GM20431 (cell line): ENCODE data around the gene TMX2.
"Not testable (repeated sequence)": the region's sequence is repeated elsewhere in the genome, so short reads cannot be mapped to it uniquely, and the experiment has no call there.

Source experiments
- in situ Hi-C: fragments of 300-500 bp; cut with MseI, MboI; formaldehyde crosslinking; loops from one replicate; pipeline ENCODE4 v1.15.0; 2020; ENCODE audit warnings: low sequenced_read_pairs; ENCODE audit not compliant: unreplicated experiment

Gene TMX2

GRCh38 chr11:57712256-57713150 lies at the start of gene TMX2:
TMX2 (plus strand) TSS chr11:57712593; CDS start chr11:57712619, 26 bp downstream.
- in situ Hi-C loops = no loop called here

- in situ Hi-C loops = loop anchor here (25.0 kb wide), 1 partner anchor 326 kb away; the partner anchor contains the start of genes P2RX3 and SSRP1
Measured at GRCh38 chr11:57662893-57663292, 49.5 kb upstream of the TMX2 start.

GRCh38 chr11:57663975-57664374 lies 48.4 kb upstream of the TMX2 start:
- in situ Hi-C loops = loop anchor here (25.0 kb wide), 1 partner anchor 327 kb away; the partner anchor contains the start of genes P2RX3 and SSRP1

- in situ Hi-C loops = loop anchor here (25.0 kb wide), 1 partner anchor 330 kb away; the partner anchor contains the start of genes P2RX3 and SSRP1
Measured at GRCh38 chr11:57667117-57667735, 45.2 kb upstream of the TMX2 start.

GRCh38 chr11:57667736-57668433 lies 44.5 kb upstream of the TMX2 start, which contains the start of gene ZDHHC5:
ZDHHC5 (plus strand) TSS chr11:57668114; CDS start chr11:57673091, 4,977 bp downstream.
- in situ Hi-C loops = loop anchor here (25.0 kb wide), 1 partner anchor 331 kb away; the partner anchor contains the start of genes P2RX3 and SSRP1

GRCh38 chr11:57668434-57668782 lies 44.0 kb upstream of the TMX2 start:
- in situ Hi-C loops = loop anchor here (25.0 kb wide), 1 partner anchor 331 kb away; the partner anchor contains the start of genes P2RX3 and SSRP1

GRCh38 chr11:57674251-57674650 lies 38.1 kb upstream of the TMX2 start:
- in situ Hi-C loops = loop anchor here (25.0 kb wide), 1 partner anchor 337 kb away; the partner anchor contains the start of genes P2RX3 and SSRP1

- in situ Hi-C loops = no loop called here
Measured at GRCh38 chr11:57675176-57675941, 37.0 kb upstream of the TMX2 start.

- in situ Hi-C loops = no loop called here
Measured at GRCh38 chr11:57679396-57679795, 33.0 kb upstream of the TMX2 start.

GRCh38 chr11:57680552-57680874 lies 31.9 kb upstream of the TMX2 start:
- in situ Hi-C loops = no loop called here

- in situ Hi-C loops = no loop called here
Measured at GRCh38 chr11:57681168-57681567, 31.2 kb upstream of the TMX2 start.

- in situ Hi-C loops = not testable (repeated sequence)
Measured at GRCh38 chr11:57690474-57690873, 21.9 kb upstream of the TMX2 start.

- in situ Hi-C loops = no loop called here
Measured at GRCh38 chr11:57698843-57699365, 13.5 kb upstream of the TMX2 start.

GRCh38 chr11:57699813-57700212 lies 12.6 kb upstream of the TMX2 start:
- in situ Hi-C loops = no loop called here

GRCh38 chr11:57700425-57700824 lies 12.0 kb upstream of the TMX2 start:
- in situ Hi-C loops = no loop called here

- in situ Hi-C loops = no loop called here
Measured at GRCh38 chr11:57703341-57703740, 9.1 kb upstream of the TMX2 start.

- in situ Hi-C loops = no loop called here
Measured at GRCh38 chr11:57704932-57705331, 7.5 kb upstream of the TMX2 start.

GRCh38 chr11:57705432-57705831 lies 7.0 kb upstream of the TMX2 start:
- in situ Hi-C loops = not testable (repeated sequence)

GRCh38 chr11:57709802-57710367 lies 2.5 kb upstream of the TMX2 start:
- in situ Hi-C loops = no loop called here
